K562 (cell line): ENCODE data around the gene IL12RB1. TPM values are rescaled to one million over a fixed set of nuclear protein-coding genes. Genes with fewer than 3 reads are reported as not detected.

Source experiments
- ATAC-seq: fragments of 200-7000 bp; cut with Tn5 transposase; 3 replicates; pipeline ENCODE4 v1.9.1; 2020; ENCODE audit warnings: moderate library complexity
- BruUV-seq: library from RNA; stranded (reverse); fragments of 400-500 nt; replicated peaks from 2 replicates; lab custom pipeline; 2021; lab: Mats Ljungman, UMichigan
- CTCF ChIA-PET: fragments of 300-600 bp; formaldehyde crosslinking; extraction: SDS; loops from one replicate; lab custom pipeline; 2021; ENCODE audit warnings: low intra/inter-chr PET ratio; lab: Yijun Ruan, JAX
- POLR2A ChIA-PET: fragments of 300-600, 350-650 bp; sonication (Branson Sonifier 250); formaldehyde crosslinking; extraction: SDS; loops from one replicate; lab custom pipeline; 2021; ENCODE audit warnings: antibody characterized with exemption, inconsistent platforms; lab: Yijun Ruan, JAX
- DNase-seq, 4 experiments: peaks; one replicate each; pipeline versions ENCODE4 v3.0.0 to v3.0.0-alpha.2; 2011 to 2018; ENCODE audit warnings: low spot score in 3 of 4, mixed read lengths in 3 of 4; ENCODE audit errors: extremely low read depth in 1 of 4
- FAIRE-seq: peaks from 2 replicates; lab custom pipeline; 2011; peaks lifted over from hg19 to GRCh38; lab: Jason Lieb, UNC
- H2AFZ ChIP-seq: 2 replicates; pipeline ENCODE4 v1.6.0; 2011; ENCODE audit warnings: low read depth, low read length, control low read depth, inconsistent platforms
- H3K27ac ChIP-seq: fragments of 200-600 bp; 3 replicates; pipeline ENCODE4 v1.8.0; 2011; ENCODE audit warnings: low read depth, mild to moderate bottlenecking, control low read depth, inconsistent platforms, low read length, moderate library complexity, mixed read lengths; ENCODE audit errors: extremely low read depth
- H3K27me3 ChIP-seq, 2 experiments: fragments of 300-600 bp in 1 of 2; 2 replicates in 1 of 2; 3 replicates in 1 of 2; pipeline versions ENCODE4 v1.6.0 to v1.8.0; 2011; ENCODE audit warnings: inconsistent platforms in 2 of 2, low read length in 2 of 2, mild to moderate bottlenecking in 1 of 2, mixed read lengths in 1 of 2, moderate library complexity in 1 of 2; ENCODE audit not compliant: control insufficient read depth in 2 of 2, insufficient read depth in 2 of 2
- H3K36me3 ChIP-seq: fragments of 300-600 bp; 3 replicates; pipeline ENCODE4 v1.8.0; 2011; ENCODE audit warnings: mild to moderate bottlenecking, low read length, inconsistent platforms; ENCODE audit not compliant: control insufficient read depth, insufficient read depth
- H3K4me1 ChIP-seq, 2 experiments: fragments of 200-600 bp in 1 of 2; replicated peaks in 1 of 2; 2 replicates in 1 of 2; 3 replicates in 1 of 2; pipeline versions ENCODE4 v1.5.1 to v1.8.0; 2011; ENCODE audit warnings: inconsistent platforms in 2 of 2, low read length in 2 of 2, mild to moderate bottlenecking in 1 of 2, mixed read lengths in 1 of 2, moderate library complexity in 1 of 2; ENCODE audit not compliant: control insufficient read depth in 2 of 2, insufficient read depth in 2 of 2
- H3K4me2 ChIP-seq: 2 replicates; pipeline ENCODE4 v1.6.1; 2011; ENCODE audit warnings: low read length, control low read depth, inconsistent platforms, mixed read lengths; ENCODE audit not compliant: insufficient read depth
- H3K4me3 ChIP-seq: fragments of 200-600 bp; sonication (generic), shearing (Covaris generic); 2 replicates; pipeline ENCODE4 v1.5.1; 2016; ENCODE audit warnings: control low read depth, inconsistent platforms
- H3K79me2 ChIP-seq: fragments of 200-600 bp; 3 replicates; pipeline ENCODE4 v1.8.0; 2011; ENCODE audit warnings: low read length, inconsistent platforms; ENCODE audit not compliant: control insufficient read depth, insufficient read depth
- H3K9ac ChIP-seq, 2 experiments: 2 replicates each; pipeline versions ENCODE4 v1.6.0 to v1.6.1; 2011; ENCODE audit warnings: low read depth in 2 of 2, low read length in 2 of 2, control low read depth in 1 of 2, inconsistent platforms in 1 of 2, mild to moderate bottlenecking in 1 of 2, mixed read lengths in 1 of 2; ENCODE audit not compliant: insufficient read depth in 1 of 2
- H3K9me1 ChIP-seq: one replicate; pipeline ENCODE4 v1.6.0; 2011; ENCODE audit warnings: inconsistent platforms, mild to moderate bottlenecking, low read length, moderate library complexity; ENCODE audit not compliant: control insufficient read depth, insufficient read depth
- H3K9me3 ChIP-seq: replicated peaks from 2 replicates; pipeline ENCODE4 v1.5.1; 2011; ENCODE audit warnings: low read depth, low read length, inconsistent platforms; ENCODE audit not compliant: control insufficient read depth, insufficient read depth
- H4K20me1 ChIP-seq: replicated peaks from 2 replicates; pipeline ENCODE4 v1.6.1; 2011; ENCODE audit warnings: low read length, inconsistent platforms, mixed read lengths; ENCODE audit not compliant: control insufficient read depth, insufficient read depth
- ARID1B ChIP-seq: fragments of 450-650 bp; IDR thresholded peaks from 2 replicates; pipeline ENCODE4 v1.6.1; 2016; ENCODE audit warnings: antibody characterized with exemption, mild to moderate bottlenecking, inconsistent platforms
- DIDO1 ChIP-seq: fragments of 450-650 bp; IDR thresholded peaks from 2 replicates; pipeline ENCODE4 v1.6.1; 2016; ENCODE audit warnings: low read depth, missing biosample characterization, missing genetic modification characterization
- SPI1 ChIP-seq: IDR thresholded peaks from 2 replicates; pipeline ENCODE4 v1.6.1; 2011; ENCODE audit warnings: low read depth, low read length, control low read depth, borderline replicate concordance
- TARDBP ChIP-seq: fragments of 450-650 bp; IDR thresholded peaks from 2 replicates; pipeline ENCODE4 v1.6.1; 2016
- TFE3 ChIP-seq: fragments of 450-650 bp; formaldehyde crosslinking; IDR thresholded peaks from 2 replicates; pipeline ENCODE4 v1.4.0; 2020; ENCODE audit warnings: mild to moderate bottlenecking, mixed read lengths
- XRCC5 ChIP-seq: fragments of 200-400 bp; formaldehyde crosslinking; IDR thresholded peaks from 2 replicates; pipeline ENCODE4 v1.6.1; 2017; ENCODE audit warnings: low read depth, mild to moderate bottlenecking, low read length
- ZBTB7A ChIP-seq: IDR thresholded peaks from 2 replicates; pipeline ENCODE4 v1.6.1; 2011; ENCODE audit warnings: low read depth, mild to moderate bottlenecking, low read length, moderate library complexity, borderline replicate concordance; ENCODE audit not compliant: control insufficient read depth
- WGBS: fragments of 100-300 bp; shearing (Covaris generic); methylation state at CpG from one replicate; pipeline ENCODE4 v1.1.6; 2016; ENCODE audit warnings: low coverage, mixed read lengths; ENCODE audit not compliant: insufficient coverage; ENCODE audit errors: missing lambda C conversion rate; 5-methylcytosine and 5-hydroxymethylcytosine counted together
- in situ Hi-C: fragments of 300-500 bp; cut with MboI; formaldehyde crosslinking; loops from 4 replicates; pipeline ENCODE4 v1.15.0; 2018; ENCODE audit warnings: inconsistent platforms, mixed read lengths
- intact Hi-C: fragments of 100-400 bp; cut with micrococcal nuclease; formaldehyde crosslinking; loops from 2 replicates; pipeline ENCODE4 v1.14.2; 2022
- polyA plus RNA-seq, 8 experiments: library from polyadenylated mRNA; depleted of rRNA in 4 of 8; stranded (reverse) in 5 of 8; unstranded in 3 of 8; fragments of >200 nt; fragmentation: Nextera tagmentation in 2 of 8; fragmentation: Illumina TruSeq in 1 of 8; extraction: Ambion mirVana in 2 of 8; extraction: Trizol in 1 of 8; gene quantifications; 2 replicates each; pipeline versions ENCODE4 v1.2.1 to v1.2.3, GENCODE V29; 2011 to 2014; ENCODE audit warnings: inconsistent platforms in 1 of 8, missing spikeins in 1 of 8
- total RNA-seq, 7 experiments: library from RNA; depleted of rRNA in 6 of 7; stranded (reverse); fragments of >200 nt in 6 of 7; fragmentation: Illumina TruSeq in 2 of 7; extraction: Trizol in 2 of 7; gene quantifications; 2 replicates each; pipeline versions ENCODE4 v1.2.1 to v1.2.3, GENCODE V29; 2011 to 2021; ENCODE audit warnings: low replicate concordance in 1 of 7
- TF ChIP-seq, protein P1 (sequence below), 2 experiments: fragments of 450-650 bp; formaldehyde crosslinking in 1 of 2; IDR thresholded peaks; 2 replicates each; pipeline versions ENCODE4 v1.4.0 to v1.6.1; 2014 to 2020; ENCODE audit warnings: mild to moderate bottlenecking in 2 of 2, borderline replicate concordance in 1 of 2, low read depth in 1 of 2
- TF ChIP-seq, protein P2 (sequence below): sonication (generic); formaldehyde crosslinking; IDR thresholded peaks from 2 replicates; pipeline ENCODE4 v1.9.0; 2022; ENCODE audit warnings: mild to moderate bottlenecking, missing genetic modification reagents
- TF ChIP-seq, protein P3 (sequence below): sonication (generic); formaldehyde crosslinking; IDR thresholded peaks from 2 replicates; pipeline ENCODE4 v1.5.0; 2020; ENCODE audit warnings: missing genetic modification reagents

Gene IL12RB1
- total and polyA plus RNA-seq, 9 of the 15 experiments (the other 6 are each of a cell fraction or from before 2014, with no cell fraction given) = 0.04 to 0.07 (median 0.06) TPM; not detected in 5

DNA sequence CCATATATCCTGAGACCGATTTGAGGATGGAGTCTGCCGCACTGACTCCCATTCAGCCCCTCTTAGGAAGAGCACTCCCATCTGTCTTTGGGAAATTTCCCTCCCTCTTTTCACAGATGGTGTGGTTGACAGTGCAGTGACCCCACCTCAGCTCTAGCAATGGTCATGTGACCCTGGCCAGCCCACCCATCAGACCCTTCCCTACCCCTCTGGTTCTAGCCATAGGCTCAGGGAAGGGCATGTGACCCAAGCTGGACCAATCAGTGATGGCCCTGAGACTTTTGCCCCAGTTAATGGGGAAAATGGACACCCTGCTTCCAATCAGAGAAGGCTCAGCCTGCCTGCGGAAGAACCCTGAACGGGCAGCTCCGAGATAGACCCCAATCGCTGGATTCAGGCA is 26.3 kb downstream of the IL12RB1 start:
- no peak overlapping the region; the same call in none of the 2 replicates for H3K4me2 ChIP-seq
- TF ChIP-seq, protein P1, sequence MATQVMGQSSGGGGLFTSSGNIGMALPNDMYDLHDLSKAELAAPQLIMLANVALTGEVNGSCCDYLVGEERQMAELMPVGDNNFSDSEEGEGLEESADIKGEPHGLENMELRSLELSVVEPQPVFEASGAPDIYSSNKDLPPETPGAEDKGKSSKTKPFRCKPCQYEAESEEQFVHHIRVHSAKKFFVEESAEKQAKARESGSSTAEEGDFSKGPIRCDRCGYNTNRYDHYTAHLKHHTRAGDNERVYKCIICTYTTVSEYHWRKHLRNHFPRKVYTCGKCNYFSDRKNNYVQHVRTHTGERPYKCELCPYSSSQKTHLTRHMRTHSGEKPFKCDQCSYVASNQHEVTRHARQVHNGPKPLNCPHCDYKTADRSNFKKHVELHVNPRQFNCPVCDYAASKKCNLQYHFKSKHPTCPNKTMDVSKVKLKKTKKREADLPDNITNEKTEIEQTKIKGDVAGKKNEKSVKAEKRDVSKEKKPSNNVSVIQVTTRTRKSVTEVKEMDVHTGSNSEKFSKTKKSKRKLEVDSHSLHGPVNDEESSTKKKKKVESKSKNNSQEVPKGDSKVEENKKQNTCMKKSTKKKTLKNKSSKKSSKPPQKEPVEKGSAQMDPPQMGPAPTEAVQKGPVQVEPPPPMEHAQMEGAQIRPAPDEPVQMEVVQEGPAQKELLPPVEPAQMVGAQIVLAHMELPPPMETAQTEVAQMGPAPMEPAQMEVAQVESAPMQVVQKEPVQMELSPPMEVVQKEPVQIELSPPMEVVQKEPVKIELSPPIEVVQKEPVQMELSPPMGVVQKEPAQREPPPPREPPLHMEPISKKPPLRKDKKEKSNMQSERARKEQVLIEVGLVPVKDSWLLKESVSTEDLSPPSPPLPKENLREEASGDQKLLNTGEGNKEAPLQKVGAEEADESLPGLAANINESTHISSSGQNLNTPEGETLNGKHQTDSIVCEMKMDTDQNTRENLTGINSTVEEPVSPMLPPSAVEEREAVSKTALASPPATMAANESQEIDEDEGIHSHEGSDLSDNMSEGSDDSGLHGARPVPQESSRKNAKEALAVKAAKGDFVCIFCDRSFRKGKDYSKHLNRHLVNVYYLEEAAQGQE (IDR thresholded peaks at IDR 0.05; ENCODE audit: borderline replicate concordance) = peak; percentile 11; the same call in 1 of the 2 replicates
- TF ChIP-seq, protein P1 (CRISPR knock-in tag; IDR thresholded peaks at IDR 0.05; ENCODE audit: low read depth) = no peak
- TF ChIP-seq ARID1B (no peak), TFE3 (CRISPR knock-in tag) (peak; percentile 65), XRCC5 (no peak), ZBTB7A (peak; percentile 32; the same call in 1 of the 2 replicates), SPI1 (no peak), DIDO1 (no peak), TARDBP (no peak)
- TF ChIP-seq, protein P2, sequence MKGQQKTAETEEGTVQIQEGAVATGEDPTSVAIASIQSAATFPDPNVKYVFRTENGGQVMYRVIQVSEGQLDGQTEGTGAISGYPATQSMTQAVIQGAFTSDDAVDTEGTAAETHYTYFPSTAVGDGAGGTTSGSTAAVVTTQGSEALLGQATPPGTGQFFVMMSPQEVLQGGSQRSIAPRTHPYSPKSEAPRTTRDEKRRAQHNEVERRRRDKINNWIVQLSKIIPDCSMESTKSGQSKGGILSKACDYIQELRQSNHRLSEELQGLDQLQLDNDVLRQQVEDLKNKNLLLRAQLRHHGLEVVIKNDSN = peak; percentile 94
- TF ChIP-seq, protein P3, sequence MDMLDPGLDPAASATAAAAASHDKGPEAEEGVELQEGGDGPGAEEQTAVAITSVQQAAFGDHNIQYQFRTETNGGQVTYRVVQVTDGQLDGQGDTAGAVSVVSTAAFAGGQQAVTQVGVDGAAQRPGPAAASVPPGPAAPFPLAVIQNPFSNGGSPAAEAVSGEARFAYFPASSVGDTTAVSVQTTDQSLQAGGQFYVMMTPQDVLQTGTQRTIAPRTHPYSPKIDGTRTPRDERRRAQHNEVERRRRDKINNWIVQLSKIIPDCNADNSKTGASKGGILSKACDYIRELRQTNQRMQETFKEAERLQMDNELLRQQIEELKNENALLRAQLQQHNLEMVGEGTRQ (CRISPR knock-in tag) = peak; percentile 89

More for the DNA sequence above, 26.3 kb downstream of the IL12RB1 start:
- intact Hi-C loops (loop anchor here (5.0 to 10.0 kb wide), 3 partner anchors 94 to 352 kb away; partner anchors contain the start of gene PIK3R2), in situ Hi-C loops (no loop called here)
- Histone ChIP-seq H3K9me3 (no peaks in the 10 kb centered on the region; the same call in 1 of the 2 replicates), H3K79me2 (no peaks in the 10 kb centered on the region), H3K27me3 (no peaks in the 10 kb centered on the region), H3K36me3 (no peaks in the 10 kb centered on the region), H3K9ac (0 out of 4 replicates have a peak overlapping the region, but pooled peaks of 1 of the 2 experiments have one; percentile 13), H2AFZ (peak overlapping the region; percentile 47; the same call in 1 of the 2 replicates), H3K4me1 (peaks cover 8 to 31% of the 10 kb centered on the region in 2 experiments; a peak in 4 of 5 replicates), H3K9me1 (no peaks in the 10 kb centered on the region), H4K20me1 (no peaks in the 10 kb centered on the region), H3K27ac (no peak overlapping the region), H3K4me3 (no peak overlapping the region)
- BruUV-seq = no TSS peak
- ATAC-seq (no peak), DNase-seq (peak; percentile 25 to 60 (median 54)), FAIRE-seq (no peak)
- ChIA-PET CTCF (interaction anchor here (4.4 kb wide), 1 partner anchor 53 kb away, joined by 59 read pairs; the partner anchor contains the start of gene ARRDC2), POLR2A (no interaction called here)
- WGBS = 42% methylated on average over 6 of the region's 6 CpGs
